EH (cell line): ENCODE results near the gene DNAH3.

Experiments
- DNase-seq: peaks from one replicate; pipeline ENCODE4 v3.0.0-alpha.2; 2015; ENCODE audit warnings: low read depth

DNAH3 gene

DNA sequence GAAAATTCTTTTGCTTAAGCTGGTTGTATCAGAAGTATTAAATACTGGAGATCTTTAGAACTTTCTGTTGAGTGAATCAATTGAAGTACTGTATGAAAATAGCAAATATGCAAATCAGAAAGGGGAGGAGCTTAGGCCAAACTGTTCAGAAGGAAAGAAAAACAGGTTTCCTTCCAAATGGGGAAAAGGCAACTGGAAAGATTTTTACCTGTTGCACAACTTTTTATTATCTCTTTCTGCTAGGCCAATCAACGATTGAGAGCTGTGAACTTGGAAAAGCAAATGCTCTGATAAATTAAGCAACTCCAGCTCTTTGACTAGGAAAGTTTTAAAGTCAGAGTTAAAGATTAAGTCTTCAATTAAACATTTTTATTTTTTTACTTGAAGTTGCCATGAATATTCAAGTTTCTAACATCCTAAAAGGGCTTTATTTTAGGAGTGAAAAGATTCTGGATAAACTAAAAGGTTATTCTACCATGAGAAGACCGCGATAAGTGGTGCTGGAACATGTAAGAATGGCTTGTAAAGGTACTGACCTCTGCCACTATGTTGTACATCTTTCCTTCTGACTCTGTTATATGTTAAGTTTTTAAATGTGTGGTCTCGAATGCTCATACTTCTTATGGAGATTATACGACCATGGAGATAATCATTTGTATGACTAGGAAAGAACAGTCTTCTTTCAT is 266.9 kb downstream of the DNAH3 start:
- DNase-seq = no peak
